GM18867 (cell line): Measurements from ENCODE around the gene USP33.
"Not testable (repeated sequence)": the region's sequence is repeated elsewhere in the genome, so short reads cannot be mapped to it uniquely, and the experiment has no call there.

Experiments
- ATAC-seq: cut with Tn5 transposase; IDR thresholded peaks from one replicate; pipeline ENCODE4 v1.9.1; 2021; ENCODE audit warnings: mild to moderate bottlenecking, moderate library complexity; ENCODE audit not compliant: unreplicated experiment

USP33 gene

DNA sequence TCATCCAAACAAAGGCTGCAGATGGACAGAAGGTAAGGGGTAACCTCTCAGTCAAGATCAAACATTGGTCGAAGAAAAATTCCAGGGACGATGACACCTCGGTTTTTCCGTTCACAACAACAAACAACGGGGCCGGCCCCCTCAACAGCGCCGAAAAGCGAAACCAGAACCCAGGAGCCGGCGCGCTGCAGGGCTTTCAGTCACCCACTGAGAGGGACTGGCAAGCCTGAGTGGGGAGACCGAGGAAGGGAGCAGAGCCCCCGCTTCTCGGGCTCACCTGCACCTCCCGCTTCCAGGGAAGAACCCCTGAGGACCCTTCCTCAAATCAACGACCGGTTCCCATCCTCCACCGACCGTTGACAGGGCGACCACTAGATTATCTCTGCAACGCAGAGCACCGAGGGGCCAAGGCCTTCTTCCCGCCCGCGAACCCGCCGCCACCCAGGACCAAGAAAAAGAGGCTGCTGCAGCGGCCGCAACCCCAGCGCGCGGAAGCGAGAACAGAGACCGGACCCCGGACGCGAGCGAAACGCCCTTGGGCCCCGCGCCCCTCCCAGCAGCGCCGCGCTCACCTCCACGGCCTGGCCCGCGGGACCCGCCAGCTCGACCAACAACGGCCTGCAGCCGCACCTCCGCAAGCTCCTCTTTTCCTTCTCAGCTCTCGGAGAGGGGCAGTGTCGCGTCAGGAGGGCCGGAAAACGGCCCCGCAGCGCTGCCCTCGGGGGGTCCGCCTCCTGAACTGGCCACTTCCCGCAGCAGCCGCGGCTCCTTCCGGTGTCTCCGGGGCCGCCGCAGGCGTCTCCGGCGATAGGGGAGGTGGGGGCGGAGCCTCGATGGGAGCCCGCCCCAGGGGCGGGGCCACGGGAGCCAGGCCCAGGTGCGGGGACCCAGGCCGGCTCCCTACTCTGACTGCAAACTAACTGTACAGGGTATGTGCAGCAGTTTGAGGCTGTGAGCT lies at the start of gene USP33:
USP33 (minus strand) TSS at position 782 of the 958 bp plus-strand sequence. CDS start 18,155 bp downstream, outside the sequence.
- ATAC-seq: peak; percentile 96

- no peak for ATAC-seq
These were observed 43.7 kb upstream of the USP33 start for GRCh38 chr1:77803371-77803770.

DNA sequence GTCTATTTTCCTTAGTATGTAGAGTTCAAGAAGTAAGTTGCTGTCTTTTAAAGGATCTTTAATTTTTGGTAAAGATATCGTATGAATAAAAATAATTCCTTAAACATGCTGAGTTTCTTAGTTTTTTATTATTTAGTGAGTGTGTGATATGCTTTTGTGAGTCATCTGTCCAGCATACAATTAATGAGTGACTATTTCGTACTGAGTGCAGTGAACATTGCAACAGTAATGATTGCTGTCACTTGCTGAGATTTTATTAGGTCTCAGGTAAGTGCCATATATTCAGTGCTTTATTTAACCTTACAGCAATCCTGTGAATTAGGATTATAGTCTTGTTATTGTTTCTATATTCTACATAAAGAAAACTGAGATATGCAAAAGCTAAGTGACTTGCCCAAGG lies 42.4 kb upstream of the USP33 start:
- no peak for ATAC-seq

GRCh38 chr1:77797991-77798390 lies 38.3 kb upstream of the USP33 start:
- no peak for ATAC-seq

GRCh38 chr1:77796695-77797405 lies 37.2 kb upstream of the USP33 start:
- ATAC-seq: no peak

DNA sequence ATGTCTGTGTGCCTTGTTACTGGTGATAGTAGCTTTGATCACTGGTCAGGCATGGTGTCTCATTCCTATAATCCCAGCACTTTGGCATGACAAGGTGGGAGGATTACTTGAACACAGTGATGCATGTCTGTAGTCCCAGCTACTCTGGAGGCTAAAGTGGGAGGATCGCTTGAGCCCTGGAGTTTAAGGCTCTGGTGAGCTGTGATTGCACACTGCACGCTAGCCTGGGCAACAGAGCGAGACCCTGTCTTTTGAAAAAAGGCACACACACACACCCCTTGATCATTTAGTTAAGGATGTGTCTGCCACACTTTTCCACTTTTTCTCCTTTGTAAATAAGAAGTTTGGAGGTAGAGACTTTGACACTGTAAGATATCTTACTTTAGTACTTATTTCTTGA lies 34.9 kb upstream of the USP33 start:
- no peak for ATAC-seq

DNA sequence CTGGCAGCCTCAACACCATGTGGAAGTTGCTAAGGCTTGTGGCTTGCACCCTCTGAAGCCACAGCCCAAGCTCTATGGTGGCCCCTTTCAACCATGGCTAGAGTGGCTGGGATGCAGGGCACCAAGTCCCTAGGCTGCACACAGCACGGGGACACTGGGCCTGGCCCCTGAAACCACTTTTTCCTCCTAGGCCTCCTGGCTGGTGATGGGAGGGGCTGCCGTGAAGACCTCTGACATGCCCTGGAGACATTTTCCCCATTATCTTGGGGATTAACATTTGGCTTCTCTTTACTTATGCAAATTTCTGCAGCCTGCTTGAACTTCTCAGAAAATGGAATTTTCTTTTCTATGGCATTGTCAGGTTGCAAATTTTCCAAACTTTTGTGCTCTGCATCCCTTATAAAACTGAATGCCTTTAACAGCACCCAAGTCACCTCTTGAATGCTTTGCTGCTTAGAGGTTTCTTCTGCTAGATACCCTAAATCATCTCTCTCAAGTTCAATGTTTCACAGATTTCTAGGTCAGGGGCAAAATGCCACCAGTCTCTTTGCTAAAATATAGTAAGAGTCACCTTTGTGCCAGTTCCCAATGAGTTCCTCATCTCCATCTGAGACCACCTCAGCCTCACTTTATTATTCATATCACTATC lies 26.6 kb upstream of the USP33 start:
- not testable (repeated sequence) for ATAC-seq

DNA sequence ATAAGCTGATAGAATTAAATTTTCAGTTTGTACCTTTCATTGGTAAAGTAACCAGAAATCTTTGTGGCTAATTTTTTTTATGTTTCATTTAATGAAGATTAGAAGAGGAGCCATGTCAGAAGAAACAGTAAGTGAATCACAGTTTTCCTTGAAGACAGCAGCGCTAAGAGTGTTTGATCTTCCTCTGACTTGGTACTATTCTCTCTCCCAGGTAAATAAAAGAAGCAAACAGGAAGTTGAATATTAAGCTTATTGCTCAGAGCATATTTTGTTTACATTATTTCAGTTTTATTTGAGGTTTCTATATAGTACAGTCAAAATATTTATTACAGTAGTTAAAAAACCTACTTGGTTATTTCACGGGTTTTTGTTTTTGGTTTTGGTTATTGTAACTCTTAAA lies 23.5 kb upstream of the USP33 start:
- ATAC-seq: no peak

- ATAC-seq: peak; percentile 57
These were observed 22.0 kb upstream of the USP33 start for GRCh38 chr1:77781683-77782082.

DNA sequence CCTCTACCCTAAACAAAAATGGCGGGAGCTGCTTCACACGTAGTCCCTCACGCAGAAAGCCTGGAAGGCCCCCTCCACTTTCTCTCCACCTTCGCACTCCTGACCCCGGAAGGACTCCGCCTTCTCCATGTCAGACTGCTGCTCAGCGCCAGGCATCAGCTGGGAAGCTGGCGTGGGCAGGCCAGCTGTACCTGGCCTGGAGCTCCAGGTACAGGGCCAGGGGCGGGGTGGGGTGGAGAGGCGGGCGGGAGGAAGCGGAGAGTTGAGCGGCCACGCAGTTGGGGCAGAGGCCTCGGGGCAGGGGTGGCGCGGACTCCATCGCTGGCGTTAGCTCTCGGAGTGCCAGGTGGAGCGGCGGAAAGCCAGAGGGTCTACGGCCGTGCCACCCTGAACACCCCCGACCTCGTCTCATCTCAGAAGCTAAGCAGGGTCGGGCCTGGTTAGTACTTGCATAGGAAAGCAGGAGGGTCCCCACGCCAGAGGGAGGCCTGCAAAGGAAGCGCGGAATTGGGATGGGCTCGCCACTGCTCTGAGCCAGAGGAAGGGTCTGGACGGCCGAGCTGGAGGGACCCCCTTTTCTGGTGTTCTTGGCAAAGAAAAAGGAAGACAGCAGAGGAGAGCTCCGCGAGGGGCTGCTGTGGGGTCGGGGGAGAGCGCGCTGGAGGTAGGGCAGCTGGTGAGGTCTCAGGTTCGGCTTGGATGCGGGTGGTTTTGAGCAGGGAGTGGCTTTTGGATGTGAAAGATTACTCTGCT lies 20.1 kb upstream of the USP33 start, which contains the start of gene MIGA1:
MIGA1 (plus strand) TSS at position 121 of the 753 bp plus-strand sequence. CDS start 3,604 bp downstream, outside the sequence.
- peak; percentile 91 for ATAC-seq

- no peak for ATAC-seq
These were observed 16.5 kb upstream of the USP33 start for GRCh38 chr1:77776007-77776700.

DNA sequence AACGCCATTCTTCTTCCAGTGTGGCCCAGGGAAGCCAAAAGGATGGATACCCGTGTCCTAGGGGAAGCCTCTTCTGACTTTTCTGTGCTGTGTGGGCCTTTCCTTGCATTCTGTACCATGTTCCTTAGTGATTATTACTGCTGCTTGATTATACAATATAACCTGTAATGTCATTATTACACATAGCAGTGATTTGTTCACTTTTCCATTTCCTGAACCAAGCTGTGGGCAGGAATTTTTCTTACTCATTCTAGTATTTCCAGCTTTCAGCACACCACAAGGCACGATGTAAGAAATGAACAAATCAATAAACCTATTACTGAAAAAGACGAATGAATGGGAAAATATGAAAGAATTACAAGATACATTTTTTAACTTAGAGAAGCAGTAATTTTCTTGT lies 8.4 kb upstream of the USP33 start:
- ATAC-seq: no peak

- no peak for ATAC-seq
These were observed 2.4 kb upstream of the USP33 start for GRCh38 chr1:77762072-77762476.

GRCh38 chr1:77757603-77758002 lies 2.0 kb downstream of the USP33 start:
- no peak for ATAC-seq

DNA sequence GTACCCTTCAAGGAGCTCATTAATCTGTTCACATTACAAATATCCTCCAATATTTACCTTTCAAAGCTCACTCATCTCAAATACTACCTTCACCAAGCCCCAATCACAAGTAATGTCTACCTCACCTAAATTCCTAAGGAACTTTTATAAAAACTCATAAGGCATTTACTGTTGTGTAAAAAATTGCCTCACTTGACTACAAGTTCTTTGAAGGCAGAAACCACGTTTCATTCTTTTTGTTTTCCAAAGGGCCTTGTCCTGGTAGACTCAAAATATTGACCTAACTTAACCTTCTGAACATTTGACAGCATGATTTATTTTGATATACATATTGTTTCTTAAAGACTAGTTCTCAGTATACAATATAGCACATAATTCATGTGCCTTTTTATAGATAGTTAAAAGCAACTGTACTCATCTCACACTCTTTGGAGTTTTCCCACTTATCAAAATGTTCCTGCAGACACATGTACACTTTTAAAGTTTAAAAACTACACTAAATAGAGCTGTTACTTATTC lies 2.5 kb downstream of the USP33 start:
- ATAC-seq: no peak

DNA sequence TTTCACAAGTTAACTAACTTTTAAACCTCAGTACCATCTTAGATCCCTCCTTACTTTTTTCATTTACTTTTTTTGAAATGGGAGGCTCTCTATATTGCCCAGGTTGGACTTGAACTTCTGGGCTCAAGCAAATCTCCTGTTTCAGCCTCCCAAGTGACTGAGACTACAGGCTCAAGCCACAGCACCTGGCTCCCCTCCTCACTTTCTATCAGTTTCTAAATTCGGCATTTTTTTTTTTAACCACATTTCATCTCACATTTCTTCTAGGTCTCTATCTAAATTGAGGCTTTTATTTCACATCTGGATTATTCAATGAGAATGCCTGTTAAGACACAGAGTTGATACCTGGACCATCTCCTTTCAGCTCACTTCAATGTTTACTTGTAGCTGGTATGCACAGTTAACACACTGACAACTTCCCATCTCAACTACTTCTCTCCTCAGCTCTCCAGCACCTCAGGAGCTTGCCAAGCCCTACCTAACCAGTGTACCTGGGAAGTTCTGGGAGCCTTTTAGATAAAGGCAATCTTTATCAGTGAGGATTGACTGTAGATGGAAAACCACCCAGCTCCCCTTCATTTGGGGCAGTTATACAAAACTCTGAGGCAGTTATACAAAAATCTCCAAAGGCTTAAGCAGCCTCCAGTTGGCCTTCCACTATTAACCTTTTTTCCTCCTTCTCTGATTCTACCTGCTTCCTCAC lies 3.4 kb downstream of the USP33 start:
- ATAC-seq: no peak

DNA sequence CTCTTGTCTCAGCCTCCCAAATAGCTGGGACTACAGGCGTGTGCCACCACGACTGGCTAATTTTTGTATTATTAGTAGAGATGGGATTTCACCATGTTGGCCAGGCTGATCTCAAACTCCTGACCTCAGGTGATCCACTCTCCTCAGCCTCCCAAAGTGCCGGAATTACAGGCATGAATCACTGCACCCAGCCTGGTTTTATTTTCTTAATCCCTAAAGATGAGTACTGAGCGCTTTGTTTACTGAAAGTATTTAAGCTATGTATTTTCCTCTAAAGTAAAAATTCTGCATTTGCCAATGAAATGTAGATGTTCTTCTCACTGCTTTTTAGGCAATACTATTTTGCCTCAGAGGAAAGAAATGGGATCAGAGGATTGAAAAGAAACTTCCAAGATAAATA lies 10.2 kb downstream of the USP33 start:
- not testable (repeated sequence) for ATAC-seq

DNA sequence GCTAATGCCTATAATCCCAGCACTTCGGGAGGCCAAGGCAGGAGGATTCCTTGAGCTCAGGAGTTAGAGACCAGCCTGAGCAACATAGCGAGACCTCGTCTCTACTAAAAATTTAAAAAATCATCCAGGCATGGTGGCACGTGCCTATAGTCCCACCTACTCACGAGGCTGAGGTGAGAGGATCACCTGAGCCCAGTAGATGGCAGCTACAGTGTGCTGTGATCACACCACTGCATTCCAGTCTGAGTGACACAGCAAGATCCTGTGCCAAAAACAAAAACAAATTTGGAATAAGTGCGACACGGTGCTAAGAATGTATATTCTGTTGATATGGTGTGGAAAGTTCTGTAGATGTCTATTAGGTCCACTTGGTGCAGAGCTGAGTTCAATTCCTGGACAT lies 15.1 kb downstream of the USP33 start:
- ATAC-seq: no peak

GRCh38 chr1:77742011-77742555 lies 17.6 kb downstream of the USP33 start:
- no peak for ATAC-seq
